SK-N-SH (cell line): ENCODE data around the gene KDM1A. TPM values are rescaled to one million over a fixed set of nuclear protein-coding genes. Genes with fewer than 3 reads are reported as not detected.

Experiments used
- CTCF ChIA-PET: fragments of 300-600, 350-600 bp; formaldehyde crosslinking; extraction: SDS; loops from one replicate; lab custom pipeline; 2021; lab: Yijun Ruan, JAX
- POLR2A ChIA-PET: fragments of 350-600 bp; sonication (Branson Sonifier 250); formaldehyde crosslinking; extraction: SDS; loops from one replicate; lab custom pipeline; 2020; ENCODE audit warnings: antibody characterized with exemption, inconsistent platforms; lab: Yijun Ruan, JAX
- DNase-seq: peaks from one replicate; pipeline ENCODE4 v3.0.0; 2012
- H2AFZ ChIP-seq: fragments of 200-600 bp; sonication (generic); 2 replicates; pipeline ENCODE4 v1.8.1; 2016; ENCODE audit warnings: antibody characterized with exemption, mild to moderate bottlenecking, low read depth
- H3F3A ChIP-seq: fragments of 200-600 bp; sonication (generic); replicated peaks from 2 replicates; pipeline ENCODE3; 2016; ENCODE audit warnings: antibody characterized with exemption, mild to moderate bottlenecking; ENCODE audit not compliant: insufficient read depth
- H3K27ac ChIP-seq, 2 experiments: fragments of 200-500 bp in 1 of 2; fragments of 200-600 bp in 1 of 2; sonication (Bioruptor generic) in 1 of 2; sonication (generic), shearing (Covaris generic) in 1 of 2; 2 replicates each; pipeline versions ENCODE4 v1.5.1 to v1.6.1; 2014 to 2016; ENCODE audit warnings: low read depth in 2 of 2, inconsistent platforms in 1 of 2, low read length in 1 of 2, mild to moderate bottlenecking in 1 of 2, mixed read lengths in 1 of 2
- H3K27me3 ChIP-seq: fragments of 200-600 bp; sonication (generic), shearing (Covaris generic); 2 replicates; pipeline ENCODE4 v1.6.1; 2016; ENCODE audit warnings: mixed run types; ENCODE audit not compliant: insufficient read depth
- H3K36me3 ChIP-seq, 2 experiments: fragments of 200-500 bp in 1 of 2; fragments of 200-600 bp in 1 of 2; sonication (Bioruptor generic) in 1 of 2; sonication (generic) in 1 of 2; replicated peaks in 1 of 2; 2 replicates each; pipeline versions ENCODE3 to v1.5.1; 2014 to 2016; ENCODE audit warnings: low read length in 1 of 2, mild to moderate bottlenecking in 1 of 2; ENCODE audit not compliant: insufficient read depth in 2 of 2, control insufficient read depth in 1 of 2
- H3K4me1 ChIP-seq, 2 experiments: fragments of 200-500 bp in 1 of 2; fragments of 200-600 bp in 1 of 2; sonication (Bioruptor generic) in 1 of 2; sonication (generic), shearing (Covaris generic) in 1 of 2; 2 replicates each; pipeline versions ENCODE4 v1.5.1 to v1.6.1; 2014 to 2016; ENCODE audit warnings: low read depth in 1 of 2, low read length in 1 of 2, mixed run types in 1 of 2; ENCODE audit not compliant: insufficient read depth in 2 of 2, control insufficient read depth in 1 of 2
- H3K4me2 ChIP-seq: fragments of 200-600 bp; sonication (generic), shearing (Covaris generic); 2 replicates; pipeline ENCODE4 v1.6.1; 2017; ENCODE audit warnings: mixed run types
- H3K4me3 ChIP-seq, 2 experiments: fragments of 200-500 bp in 1 of 2; fragments of 200-600 bp in 1 of 2; sonication (Bioruptor generic) in 1 of 2; sonication (generic), shearing (Covaris generic) in 1 of 2; 2 replicates each; pipeline versions ENCODE4 v1.5.1 to v1.8.1; 2014 to 2016; ENCODE audit warnings: low read depth in 2 of 2, inconsistent platforms in 1 of 2, low read length in 1 of 2, mild to moderate bottlenecking in 1 of 2, mixed read lengths in 1 of 2, moderate library complexity in 1 of 2
- H3K79me2 ChIP-seq: fragments of 200-600 bp; sonication (generic); 2 replicates; pipeline ENCODE4 v1.8.1; 2017; ENCODE audit warnings: mild to moderate bottlenecking; ENCODE audit not compliant: insufficient read depth
- H3K9ac ChIP-seq: fragments of 200-600 bp; sonication (generic); 2 replicates; pipeline ENCODE4 v1.6.1; 2017; ENCODE audit warnings: mixed run types
- H3K9me2 ChIP-seq: fragments of 200-600 bp; sonication (generic); 2 replicates; pipeline ENCODE4 v1.6.1; 2017; ENCODE audit warnings: mixed run types
- H3K9me3 ChIP-seq: fragments of 200-600 bp; sonication (generic); 2 replicates; pipeline ENCODE4 v1.6.1; 2017; ENCODE audit warnings: mixed run types, mild to moderate bottlenecking, moderate library complexity
- H4K20me1 ChIP-seq: fragments of 200-600 bp; sonication (generic); 2 replicates; pipeline ENCODE4 v1.6.1; 2017; ENCODE audit warnings: mild to moderate bottlenecking, mixed run types; ENCODE audit not compliant: insufficient read depth
- ELF1 ChIP-seq: IDR thresholded peaks from 2 replicates; pipeline ENCODE4 v1.4.0; 2012
- EP300 ChIP-seq, 2 experiments: IDR thresholded peaks; 2 replicates each; pipeline versions ENCODE4 v1.4.0 to v1.6.1; 2012; ENCODE audit warnings: borderline replicate concordance in 1 of 2, low read depth in 1 of 2, low read length in 1 of 2
- FOXJ3 ChIP-seq: sonication (generic); formaldehyde crosslinking; IDR thresholded peaks from 2 replicates; pipeline ENCODE4 v1.5.1; 2020; ENCODE audit warnings: mild to moderate bottlenecking, missing genetic modification reagents
- IRF3 ChIP-seq: fragments of 150-350 bp; IDR thresholded peaks from 2 replicates; pipeline ENCODE4 v1.6.1; 2016; ENCODE audit warnings: mild to moderate bottlenecking, low read depth, low read length
- NRF1 ChIP-seq: IDR thresholded peaks from 2 replicates; pipeline ENCODE4 v1.6.1; 2012; ENCODE audit warnings: low read depth, mild to moderate bottlenecking, low read length
- PBX3 ChIP-seq: IDR thresholded peaks from 2 replicates; pipeline ENCODE4; 2012
- TCF12 ChIP-seq: IDR thresholded peaks from 2 replicates; pipeline ENCODE4 v1.4.0; 2012
- TEAD4 ChIP-seq: IDR thresholded peaks from 2 replicates; pipeline ENCODE4 v1.4.0; 2012; ENCODE audit warnings: mild to moderate bottlenecking, borderline replicate concordance; ENCODE audit not compliant: insufficient read depth
- USF2 ChIP-seq: fragments of 150-350 bp; IDR thresholded peaks from 2 replicates; pipeline ENCODE4 v1.6.1; 2017; ENCODE audit warnings: antibody characterized with exemption, low read length, low read depth, borderline replicate concordance
- ZBTB33 ChIP-seq: IDR thresholded peaks from 2 replicates; pipeline ENCODE4 v1.4.0; 2012; ENCODE audit warnings: low read depth, borderline replicate concordance
- WGBS: methylation state at CpG from one replicate; pipeline ENCODE4 v1.1.6; 2017; ENCODE audit warnings: low lambda C conversion rate; 5-methylcytosine and 5-hydroxymethylcytosine counted together
- polyA plus RNA-seq, 3 experiments: library from polyadenylated mRNA; depleted of rRNA; stranded (reverse); fragments of >200 nt; gene quantifications; 2 replicates each; pipeline ENCODE4 v1.2.3, GENCODE V29; 2012

KDM1A gene
- polyA plus RNA-seq, 1 of the 3 experiments (the other 2 are of a cell fraction), result 71.0 TPM

- 74% methylated on average over 2 of the region's 3 CpGs for WGBS
- POLR2A ChIA-PET, result no interaction called here
- H3K9me2 ChIP-seq, result no peaks in the 10 kb centered on the region
- no peaks in the 10 kb centered on the region for H3K4me1 ChIP-seq
- TF ChIP-seq TEAD4 (no peak), EP300 (IDR thresholded peaks at IDR 0.05; ENCODE audit: borderline replicate concordance in 1 of 2, low read depth in 1 of 2, low read length in 1 of 2) (no peak), FOXJ3 (CRISPR knock-in tag) (no peak), ZBTB33 (no peak), NRF1 (no peak), PBX3 (no peak), TCF12 (no peak), IRF3 (no peak)
- TF ChIP-seq, all 33 proteins: peak for 0
- Histone ChIP-seq H3F3A (peaks cover 2% of the 10 kb centered on the region), H3K4me2 (no peak overlapping the region), H3K79me2 (no peaks in the 10 kb centered on the region), H3K9ac (no peak overlapping the region), H4K20me1 (no peaks in the 10 kb centered on the region), H3K27me3 (no peaks in the 10 kb centered on the region), H3K27ac (no peak overlapping the region), H3K36me3 (no peaks in the 10 kb centered on the region), H3K9me3 (no peaks in the 10 kb centered on the region), H3K4me3 (no peak overlapping the region), H2AFZ (no peak overlapping the region)
- DNase-seq, result no peak
- CTCF ChIA-PET, result interaction anchor here (1.2 kb wide), 1 partner anchor 171 kb away, joined by 3 read pairs; no protein-coding TSS in a partner anchor
Measured at GRCh38 chr1:23013657-23014056, 5.6 kb upstream of the KDM1A start.

- Histone ChIP-seq H3K9me2 (no peaks in the 10 kb centered on the region), H3K79me2 (peaks cover 43% of the 10 kb centered on the region), H3K9ac (peak overlapping the region; percentile 95), H3K36me3 (peaks cover 0 to 10% of the 10 kb centered on the region in 2 experiments), H3K9me3 (no peaks in the 10 kb centered on the region), H4K20me1 (peaks cover 20% of the 10 kb centered on the region), H3K27ac (peak overlapping the region; percentile 68 to 83), H3K4me3 (peak overlapping the region; percentile 75 to 98), H3K4me1 (no peaks in the 10 kb centered on the region), H3K27me3 (no peaks in the 10 kb centered on the region), H3K4me2 (peak overlapping the region; percentile 81), H2AFZ (peak overlapping the region; percentile 97), H3F3A (peaks cover 2% of the 10 kb centered on the region)
- WGBS, result 43% methylated on average over 10 of the region's 10 CpGs
- DNase-seq, result peak; percentile 73
- TF ChIP-seq ELF1, result no peak
- no peak for TF ChIP-seq USF2
- POLR2A ChIA-PET, result interaction anchor here (1.0 to 1.4 kb wide), 3 partner anchors 8 to 55 kb away, joined by 3 read pairs; no protein-coding TSS in a partner anchor
- CTCF ChIA-PET, result interaction anchor here (2.8 kb wide), 1 partner anchor 166 kb away, joined by 16 read pairs; no protein-coding TSS in a partner anchor
Measured at GRCh38 chr1:23018661-23019093, 591 bp upstream of the KDM1A start.
